ENCODE measurements around the gene TAAR5.
A peak's percentile ranks its signal among the peaks of the same experiment; 100 is the strongest.

TAAR5 gene

GRCh38 chr6:132552372-132552771 is 37.2 kb downstream of the TAAR5 start, which contains the start of gene TAAR8:
Gene TAAR8 (plus strand): TSS chr6:132552672. CDS start chr6:132552693, 21 bp downstream.
- peaks cover 2 to 4% of the 10 kb centered on the region in 2 donors for H3K4me1 ChIP-seq (ENCODE audit: control insufficient read depth in 2 of 2, insufficient read depth in 1 of 2, low read depth in 1 of 2, low read length in 2 of 2)
- peak within 1 kb of the TSS; percentile 82 for H2BK15ac ChIP-seq (ENCODE audit: low read length)
- H3K4me3 ChIP-seq (ENCODE audit: low read length in 2 of 2): no peak within 1 kb of the TSS
- no peak within 1 kb of the TSS for H2AFZ ChIP-seq (ENCODE audit: low read length)
- no peak within 1 kb of the TSS for H4K8ac ChIP-seq (ENCODE audit: low read depth, low read length)
- H3K4me2 ChIP-seq (ENCODE audit: insufficient read depth, low read length, poor library complexity, severe bottlenecking): no peak within 1 kb of the TSS
- peak within 1 kb of the TSS; percentile 47 for H3K14ac ChIP-seq (ENCODE audit: low read length)
- no peak for DNase-seq (ENCODE audit: low spot score)
- no peak within 1 kb of the TSS for H3K9ac ChIP-seq (ENCODE audit: low read depth, low read length, poor library complexity)
- H3K23ac ChIP-seq (ENCODE audit: low read depth, low read length, poor library complexity): no peak within 1 kb of the TSS
- H3K36me3 ChIP-seq (replicated peaks in 1 of 2; ENCODE audit: control insufficient read depth in 2 of 2, insufficient read depth in 2 of 2, low read length in 2 of 2): no peaks in the 10 kb centered on the region
- peak within 1 kb of the TSS; percentile 67 for H2BK12ac ChIP-seq (ENCODE audit: low read length)
- peak within 1 kb of the TSS; percentile 33 for H3K18ac ChIP-seq (ENCODE audit: low read length)
- no peak within 1 kb of the TSS for H2BK120ac ChIP-seq (ENCODE audit: low read depth, low read length)
- H2AK5ac ChIP-seq (ENCODE audit: low read depth, low read length): no peak within 1 kb of the TSS
- H2BK5ac ChIP-seq (ENCODE audit: low read length): peak within 1 kb of the TSS; percentile 79
- H3K79me1 ChIP-seq (ENCODE audit: low read depth, low read length): no peaks in the 10 kb centered on the region
- H3K4ac ChIP-seq (ENCODE audit: low read length): no peak within 1 kb of the TSS
- H3K9me3 ChIP-seq (replicated peaks in 1 of 2; ENCODE audit: control insufficient read depth in 2 of 2, insufficient read depth in 1 of 2, low read depth in 1 of 2, low read length in 2 of 2): peaks cover 0 to 2% of the 10 kb centered on the region in 2 donors
- no CpG with 5 or more reads among the region's 2 CpGs for WGBS, 2 donors (ENCODE audit: extremely low coverage in 2 of 2, insufficient read length in 2 of 2, insufficient replicate concordance in 1 of 2)
- no peaks in the 10 kb centered on the region for H3K27me3 ChIP-seq (ENCODE audit: control insufficient read depth in 3 of 3, insufficient read depth in 3 of 3, low read depth in 1 of 3, low read length in 3 of 3)
- peak within 1 kb of the TSS; percentile 40 for H4K91ac ChIP-seq (ENCODE audit: low read depth, low read length, poor library complexity)
- no peak within 1 kb of the TSS for H3K27ac ChIP-seq (replicated peaks; ENCODE audit: low read length)

- Histone ChIP-seq H2AK5ac (ENCODE audit: low read depth, low read length) (no peak overlapping the region), H3K9ac (ENCODE audit: low read depth, low read length, poor library complexity) (no peak overlapping the region), H2BK12ac (ENCODE audit: low read length) (no peak overlapping the region), H3K4me2 (ENCODE audit: insufficient read depth, low read length, poor library complexity, severe bottlenecking) (no peak overlapping the region), H3K14ac (ENCODE audit: low read length) (peak overlapping the region; percentile 47), H2BK5ac (ENCODE audit: low read length) (no peak overlapping the region), H3K36me3 (replicated peaks in 1 of 2; ENCODE audit: control insufficient read depth in 2 of 2, insufficient read depth in 2 of 2, low read length in 2 of 2) (no peaks in the 10 kb centered on the region), H3K4me3 (ENCODE audit: low read length in 2 of 2) (no peak overlapping the region), H3K9me3 (replicated peaks in 1 of 2; ENCODE audit: control insufficient read depth in 2 of 2, insufficient read depth in 1 of 2, low read depth in 1 of 2, low read length in 2 of 2) (peaks cover 0 to 2% of the 10 kb centered on the region in 2 donors), H2AFZ (ENCODE audit: low read length) (peak overlapping the region; percentile 44), H3K27ac (replicated peaks; ENCODE audit: low read length) (no peak overlapping the region), H2BK15ac (ENCODE audit: low read length) (no peak overlapping the region), H3K4ac (ENCODE audit: low read length) (no peak overlapping the region), H3K18ac (ENCODE audit: low read length) (peak overlapping the region; percentile 72), H3K23ac (ENCODE audit: low read depth, low read length, poor library complexity) (no peak overlapping the region), H3K4me1 (ENCODE audit: control insufficient read depth in 2 of 2, insufficient read depth in 1 of 2, low read depth in 1 of 2, low read length in 2 of 2) (peaks cover 2 to 4% of the 10 kb centered on the region in 2 donors), H3K27me3 (ENCODE audit: control insufficient read depth in 3 of 3, insufficient read depth in 3 of 3, low read depth in 1 of 3, low read length in 3 of 3) (no peaks in the 10 kb centered on the region), H3K79me1 (ENCODE audit: low read depth, low read length) (no peaks in the 10 kb centered on the region), H4K8ac (ENCODE audit: low read depth, low read length) (no peak overlapping the region), H4K91ac (ENCODE audit: low read depth, low read length, poor library complexity) (peak overlapping the region; percentile 40), H2BK120ac (ENCODE audit: low read depth, low read length) (no peak overlapping the region)
- DNase-seq (ENCODE audit: low spot score): no peak
- no CpG with 5 or more reads among the region's 4 CpGs for WGBS, 2 donors (ENCODE audit: extremely low coverage in 2 of 2, insufficient read length in 2 of 2, insufficient replicate concordance in 1 of 2)
Measured at GRCh38 chr6:132551214-132551613, 38.3 kb downstream of the TAAR5 start.

GRCh38 chr6:132548746-132549463 is 40.6 kb downstream of the TAAR5 start:
- Histone ChIP-seq H3K27me3 (ENCODE audit: control insufficient read depth in 3 of 3, insufficient read depth in 3 of 3, low read depth in 1 of 3, low read length in 3 of 3) (no peaks in the 10 kb centered on the region), H2AK5ac (ENCODE audit: low read depth, low read length) (no peak overlapping the region), H3K79me1 (ENCODE audit: low read depth, low read length) (no peaks in the 10 kb centered on the region), H3K9ac (ENCODE audit: low read depth, low read length, poor library complexity) (no peak overlapping the region), H3K14ac (ENCODE audit: low read length) (no peak overlapping the region), H2BK15ac (ENCODE audit: low read length) (no peak overlapping the region), H3K9me3 (replicated peaks in 1 of 2; ENCODE audit: control insufficient read depth in 2 of 2, insufficient read depth in 1 of 2, low read depth in 1 of 2, low read length in 2 of 2) (peaks cover 0 to 2% of the 10 kb centered on the region in 2 donors), H2AFZ (ENCODE audit: low read length) (no peak overlapping the region), H4K8ac (ENCODE audit: low read depth, low read length) (no peak overlapping the region), H2BK5ac (ENCODE audit: low read length) (no peak overlapping the region), H3K4ac (ENCODE audit: low read length) (no peak overlapping the region), H2BK120ac (ENCODE audit: low read depth, low read length) (no peak overlapping the region), H3K27ac (replicated peaks; ENCODE audit: low read length) (no peak overlapping the region), H3K23ac (ENCODE audit: low read depth, low read length, poor library complexity) (no peak overlapping the region), H3K36me3 (replicated peaks in 1 of 2; ENCODE audit: control insufficient read depth in 2 of 2, insufficient read depth in 2 of 2, low read length in 2 of 2) (no peaks in the 10 kb centered on the region), H3K4me1 (ENCODE audit: control insufficient read depth in 2 of 2, insufficient read depth in 1 of 2, low read depth in 1 of 2, low read length in 2 of 2) (peaks cover 2 to 4% of the 10 kb centered on the region in 2 donors), H3K4me2 (ENCODE audit: insufficient read depth, low read length, poor library complexity, severe bottlenecking) (no peak overlapping the region), H2BK12ac (ENCODE audit: low read length) (no peak overlapping the region), H4K91ac (ENCODE audit: low read depth, low read length, poor library complexity) (no peak overlapping the region), H3K4me3 (ENCODE audit: low read length in 2 of 2) (no peak overlapping the region), H3K18ac (ENCODE audit: low read length) (no peak overlapping the region)
- no peak for DNase-seq (ENCODE audit: low spot score)
- WGBS, 2 donors (ENCODE audit: extremely low coverage in 2 of 2, insufficient read length in 2 of 2, insufficient replicate concordance in 1 of 2): no CpG with 5 or more reads among the region's 4 CpGs

GRCh38 chr6:132544826-132545225 is 44.7 kb downstream of the TAAR5 start:
- Histone ChIP-seq H3K23ac (ENCODE audit: low read depth, low read length, poor library complexity) (no peak overlapping the region), H2AK5ac (ENCODE audit: low read depth, low read length) (no peak overlapping the region), H3K4me3 (ENCODE audit: low read length in 2 of 2) (no peak overlapping the region), H4K8ac (ENCODE audit: low read depth, low read length) (no peak overlapping the region), H3K79me1 (ENCODE audit: low read depth, low read length) (no peaks in the 10 kb centered on the region), H3K27ac (replicated peaks; ENCODE audit: low read length) (no peak overlapping the region), H4K91ac (ENCODE audit: low read depth, low read length, poor library complexity) (no peak overlapping the region), H3K18ac (ENCODE audit: low read length) (no peak overlapping the region), H3K9me3 (replicated peaks in 1 of 2; ENCODE audit: control insufficient read depth in 2 of 2, insufficient read depth in 1 of 2, low read depth in 1 of 2, low read length in 2 of 2) (no peaks in the 10 kb centered on the region), H3K9ac (ENCODE audit: low read depth, low read length, poor library complexity) (no peak overlapping the region), H3K14ac (ENCODE audit: low read length) (no peak overlapping the region), H3K27me3 (ENCODE audit: control insufficient read depth in 3 of 3, insufficient read depth in 3 of 3, low read depth in 1 of 3, low read length in 3 of 3) (no peaks in the 10 kb centered on the region), H3K4me2 (ENCODE audit: insufficient read depth, low read length, poor library complexity, severe bottlenecking) (no peak overlapping the region), H3K4me1 (ENCODE audit: control insufficient read depth in 2 of 2, insufficient read depth in 1 of 2, low read depth in 1 of 2, low read length in 2 of 2) (peaks cover 2 to 4% of the 10 kb centered on the region in 2 donors), H2AFZ (ENCODE audit: low read length) (no peak overlapping the region), H3K4ac (ENCODE audit: low read length) (no peak overlapping the region), H2BK15ac (ENCODE audit: low read length) (no peak overlapping the region), H3K36me3 (replicated peaks in 1 of 2; ENCODE audit: control insufficient read depth in 2 of 2, insufficient read depth in 2 of 2, low read length in 2 of 2) (no peaks in the 10 kb centered on the region), H2BK12ac (ENCODE audit: low read length) (no peak overlapping the region), H2BK5ac (ENCODE audit: low read length) (no peak overlapping the region), H2BK120ac (ENCODE audit: low read depth, low read length) (no peak overlapping the region)
- DNase-seq (ENCODE audit: low spot score): no peak
